ENCODE data around the gene PCP4. TPM values are rescaled to one million over a fixed set of nuclear protein-coding genes. Genes with fewer than 3 reads are reported as not detected.
A peak's percentile ranks its signal among the peaks of the same experiment; 100 is the strongest.

Gene PCP4
- polyA plus RNA-seq, 1 donor from 2014 or later: not detected

DNA sequence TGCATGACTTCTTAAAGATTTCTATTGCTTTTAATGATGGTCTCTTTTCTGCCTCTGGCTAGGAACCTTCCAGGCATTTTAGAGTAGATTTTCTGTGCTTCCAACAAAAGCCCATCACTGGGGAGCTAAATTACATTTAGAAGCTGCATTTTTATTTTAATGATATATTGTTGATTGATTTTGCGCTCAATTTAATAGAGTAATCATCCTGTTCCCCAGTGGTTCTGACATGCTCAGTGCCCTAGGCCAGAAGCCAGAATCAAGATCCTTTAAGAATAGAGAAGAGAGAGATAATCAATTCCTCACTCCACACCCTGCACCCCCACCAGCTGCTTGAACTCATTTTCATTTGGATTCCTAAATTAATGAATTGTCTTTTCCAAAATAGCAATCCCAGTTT is 97.8 kb downstream of the PCP4 start:
- Mint-ChIP-seq H3K4me1 (no peaks in the 10 kb centered on the region), H3K27me3 (no peaks in the 10 kb centered on the region), H3K9me3 (peaks cover 5 to 21% (median 5%) of the 10 kb centered on the region in 3 donors), H3K27ac (no peak overlapping the region), H3K4me3 (no peak overlapping the region), H3K36me3 (peaks cover 2% of the 10 kb centered on the region)

- H3K4me3 Mint-ChIP-seq: no peak overlapping the region
- no peaks in the 10 kb centered on the region for H3K4me1 Mint-ChIP-seq
- H3K36me3 Mint-ChIP-seq: peaks cover 2% of the 10 kb centered on the region
- no peak overlapping the region for H3K27ac Mint-ChIP-seq
- no peaks in the 10 kb centered on the region for H3K27me3 Mint-ChIP-seq
- peaks cover 2 to 15% (median 5%) of the 10 kb centered on the region in 3 donors for H3K9me3 Mint-ChIP-seq
These were observed 99.5 kb downstream of the PCP4 start for GRCh38 chr21:39966786-39967185.

- Mint-ChIP-seq H3K27me3 (no peaks in the 10 kb centered on the region), H3K27ac (no peak overlapping the region), H3K36me3 (peaks cover 2% of the 10 kb centered on the region), H3K4me1 (no peaks in the 10 kb centered on the region), H3K4me3 (peak overlapping the region in 1 of 4 donors; percentile 9), H3K9me3 (peaks cover 2 to 10% (median 5%) of the 10 kb centered on the region in 3 donors)
These were observed 100.8 kb downstream of the PCP4 start for GRCh38 chr21:39968010-39968409.

- Mint-ChIP-seq H3K36me3 (no peaks in the 10 kb centered on the region), H3K4me1 (no peaks in the 10 kb centered on the region), H3K27me3 (no peaks in the 10 kb centered on the region), H3K4me3 (no peak overlapping the region), H3K27ac (no peak overlapping the region), H3K9me3 (peaks cover 0 to 8% (median 5%) of the 10 kb centered on the region in 3 donors)
These were observed 102.6 kb downstream of the PCP4 start for GRCh38 chr21:39969691-39970364.

DNA sequence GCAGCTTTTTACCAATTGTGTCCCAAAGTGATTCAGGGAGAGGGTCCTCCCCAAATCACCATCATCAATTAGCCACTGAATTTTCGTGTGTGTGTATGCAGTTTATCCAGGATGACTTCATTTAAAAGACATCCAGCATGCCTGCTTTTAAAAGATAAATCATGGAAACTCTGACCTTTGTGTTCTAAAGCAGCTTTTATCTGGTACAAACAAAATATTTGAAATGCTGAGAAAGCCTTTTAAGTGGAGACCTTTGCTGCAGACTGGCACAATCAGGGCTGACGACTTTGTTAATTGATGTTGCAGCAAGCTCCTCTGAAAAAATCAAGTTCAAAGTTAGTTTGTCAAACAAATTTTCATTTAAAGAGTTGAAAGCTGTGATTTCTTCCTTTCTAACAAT is 104.7 kb downstream of the PCP4 start:
- Mint-ChIP-seq H3K36me3 (no peaks in the 10 kb centered on the region), H3K27me3 (peaks cover 5% of the 10 kb centered on the region), H3K9me3 (peaks cover 0 to 6% (median 4%) of the 10 kb centered on the region in 3 donors), H3K4me3 (no peak overlapping the region), H3K4me1 (no peaks in the 10 kb centered on the region), H3K27ac (no peak overlapping the region)

DNA sequence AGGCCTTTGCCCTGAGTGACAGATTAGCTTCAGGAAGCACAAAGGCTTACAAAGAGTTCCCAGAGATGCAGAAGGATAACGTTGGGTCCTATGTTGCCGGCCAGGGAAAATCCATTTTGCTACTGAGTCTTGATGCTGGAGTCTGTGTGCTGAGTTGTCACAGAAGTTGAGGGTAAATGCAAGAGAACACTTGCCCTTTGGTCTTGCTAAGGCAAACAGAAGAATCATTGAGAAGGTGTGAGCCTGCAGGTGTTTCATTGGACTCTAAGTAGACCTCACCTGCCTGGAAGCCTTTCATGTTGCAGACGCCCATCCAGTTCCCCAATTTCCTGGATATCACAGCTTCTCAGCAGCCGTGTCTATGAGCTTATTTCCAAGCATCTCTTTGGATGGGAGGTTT is 105.2 kb downstream of the PCP4 start:
- Mint-ChIP-seq H3K27ac (no peak overlapping the region), H3K27me3 (peaks cover 5% of the 10 kb centered on the region), H3K36me3 (no peaks in the 10 kb centered on the region), H3K4me3 (peak overlapping the region in 1 of 4 donors; percentile 17), H3K4me1 (no peaks in the 10 kb centered on the region), H3K9me3 (peaks cover 0 to 6% (median 4%) of the 10 kb centered on the region in 3 donors)

GRCh38 chr21:39972976-39973770 is 105.9 kb downstream of the PCP4 start:
- H3K27me3 Mint-ChIP-seq: peaks cover 9% of the 10 kb centered on the region
- H3K4me1 Mint-ChIP-seq: peaks cover 0 to under 1% (median 0%) of the 10 kb centered on the region in 3 donors
- H3K27ac Mint-ChIP-seq: no peak overlapping the region
- peaks cover 0 to 3% (median 0%) of the 10 kb centered on the region in 3 donors for H3K9me3 Mint-ChIP-seq
- H3K4me3 Mint-ChIP-seq: peak overlapping the region in 1 of 4 donors; percentile 60
- no peaks in the 10 kb centered on the region for H3K36me3 Mint-ChIP-seq

- no peak overlapping the region for H3K27ac Mint-ChIP-seq
- H3K9me3 Mint-ChIP-seq: peaks cover 0 to 2% (median 1%) of the 10 kb centered on the region in 3 donors
- H3K4me3 Mint-ChIP-seq: no peak overlapping the region
- H3K27me3 Mint-ChIP-seq: peaks cover 9% of the 10 kb centered on the region
- no peaks in the 10 kb centered on the region for H3K36me3 Mint-ChIP-seq
- H3K4me1 Mint-ChIP-seq: peaks cover 0 to 2% (median 0%) of the 10 kb centered on the region in 3 donors
These were observed 109.6 kb downstream of the PCP4 start for GRCh38 chr21:39976800-39977199.

Other genes with a start within 250 kb of the PCP4 start
- gene IGSF5, start 122.3 kb upstream of the PCP4 start, polyA plus RNA-seq: not detected